GM10266 (cell line): ENCODE data around the gene ZNF326.

Experiments used
- DNase-seq: peaks from one replicate; pipeline ENCODE4 v3.0.0; 2012; ENCODE audit errors: extremely low spot score
- CTCF ChIP-seq: IDR thresholded peaks from 2 replicates; pipeline ENCODE4 v1.5.1; 2012; ENCODE audit warnings: mild to moderate bottlenecking, low read depth; ENCODE audit not compliant: control insufficient read depth, insufficient read depth; ENCODE audit errors: missing control alignments

ZNF326 gene

DNA sequence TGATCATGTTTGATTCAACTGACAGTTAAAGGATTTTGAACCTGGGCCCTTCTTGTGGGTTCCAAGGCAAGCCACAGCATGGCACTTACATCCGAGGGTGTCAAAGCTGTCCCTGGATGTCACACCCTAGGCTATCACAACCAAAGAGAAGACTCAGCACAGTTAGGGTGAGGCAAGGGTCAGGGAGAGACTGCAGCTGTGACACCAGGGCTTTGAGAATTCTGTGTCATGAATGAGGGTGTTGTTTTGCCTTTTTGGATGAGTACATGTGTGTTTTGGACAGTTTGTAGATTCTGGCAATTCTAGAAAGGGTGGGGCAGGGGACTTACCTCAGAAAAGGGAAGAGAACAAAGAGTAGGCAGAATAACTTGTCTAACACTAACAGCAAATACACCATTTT is 37.8 kb upstream of the ZNF326 start:
- no peak for DNase-seq
- no peak for TF ChIP-seq CTCF

- no peak for TF ChIP-seq CTCF
- DNase-seq: no peak
These were observed 35.9 kb upstream of the ZNF326 start for GRCh38 chr1:89958851-89959654.

DNA sequence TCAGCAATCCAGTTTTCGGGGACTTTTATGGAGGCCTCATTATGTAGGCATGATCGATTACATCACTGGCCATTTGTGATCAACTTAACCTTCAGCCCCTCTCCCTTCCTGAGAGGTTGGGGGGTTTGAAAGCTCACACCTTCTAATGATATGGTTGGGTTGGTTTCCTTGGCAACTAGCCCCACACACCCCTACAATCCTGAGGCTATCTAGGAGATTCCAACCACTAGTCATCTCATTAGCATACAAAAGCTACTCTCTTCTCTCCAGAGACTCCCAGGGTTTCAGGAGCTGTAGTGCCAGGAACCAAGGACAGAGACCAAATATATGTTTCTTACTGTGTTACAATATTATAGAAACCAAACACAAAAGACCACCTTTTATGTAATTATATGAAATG is 35.2 kb upstream of the ZNF326 start:
- no peak for DNase-seq
- TF ChIP-seq CTCF: no peak

DNA sequence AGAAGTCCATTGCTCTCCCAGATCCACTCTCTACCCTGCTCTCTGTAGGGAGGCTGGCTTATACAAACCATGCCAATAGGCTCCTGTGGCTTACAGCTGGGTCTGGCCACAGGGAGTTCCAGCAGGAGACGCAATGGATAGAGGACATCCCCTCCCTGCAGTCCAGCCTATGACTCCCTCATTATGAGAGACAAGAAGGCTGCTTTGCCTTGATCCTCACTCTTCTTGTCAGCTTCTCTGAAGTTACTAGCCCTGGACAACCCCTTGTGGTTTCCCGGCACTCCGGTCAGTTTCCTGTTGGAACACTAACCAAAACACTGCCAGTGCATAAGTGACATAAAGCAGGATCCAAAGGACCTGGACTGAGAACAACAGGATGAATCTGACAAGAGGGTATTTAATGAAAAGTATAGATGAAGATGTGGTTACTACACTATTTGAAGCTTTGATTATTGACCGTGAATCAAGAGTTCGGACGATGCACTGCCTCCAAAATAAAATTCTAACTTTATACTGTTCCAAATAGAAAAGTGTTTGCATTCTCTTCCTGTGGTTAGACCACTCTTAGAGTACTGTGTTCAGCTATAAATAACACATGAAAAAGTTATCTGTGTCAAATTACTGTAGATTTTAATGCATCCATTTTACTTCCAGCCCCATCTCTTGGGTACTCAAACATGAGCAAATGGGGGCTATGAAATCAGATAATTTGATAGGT is 32.7 kb upstream of the ZNF326 start:
- no peak for DNase-seq
- no peak for TF ChIP-seq CTCF

GRCh38 chr1:89962742-89963075 is 32.2 kb upstream of the ZNF326 start:
- DNase-seq: no peak
- no peak for TF ChIP-seq CTCF

DNA sequence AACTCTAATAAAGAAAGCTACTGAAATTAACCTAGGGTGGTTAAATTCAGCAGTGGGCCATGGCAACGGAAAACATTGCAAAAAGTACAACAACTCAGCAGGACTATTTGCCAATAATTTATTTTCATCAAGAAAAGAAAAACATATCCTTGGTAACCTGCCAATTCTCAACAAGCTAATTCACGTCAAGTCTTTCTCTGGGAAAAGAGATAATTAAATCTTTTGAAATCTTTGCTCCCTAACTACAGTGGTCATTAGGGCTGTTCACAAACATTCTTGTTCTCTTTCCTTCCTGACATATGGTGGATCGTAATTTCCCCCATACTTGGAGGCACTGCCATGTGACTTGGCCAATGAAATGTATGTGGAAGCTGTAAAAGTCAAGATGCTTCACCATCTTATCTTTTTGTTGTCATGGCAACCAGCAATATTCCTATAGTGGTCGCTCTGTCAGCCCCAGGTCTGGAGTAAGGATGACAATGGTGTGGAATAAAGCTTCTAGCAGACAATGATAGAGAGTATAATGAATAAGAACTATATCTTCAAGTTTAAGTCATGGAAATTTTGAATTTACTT is 29.6 kb upstream of the ZNF326 start:
- TF ChIP-seq CTCF: no peak
- DNase-seq: no peak

DNA sequence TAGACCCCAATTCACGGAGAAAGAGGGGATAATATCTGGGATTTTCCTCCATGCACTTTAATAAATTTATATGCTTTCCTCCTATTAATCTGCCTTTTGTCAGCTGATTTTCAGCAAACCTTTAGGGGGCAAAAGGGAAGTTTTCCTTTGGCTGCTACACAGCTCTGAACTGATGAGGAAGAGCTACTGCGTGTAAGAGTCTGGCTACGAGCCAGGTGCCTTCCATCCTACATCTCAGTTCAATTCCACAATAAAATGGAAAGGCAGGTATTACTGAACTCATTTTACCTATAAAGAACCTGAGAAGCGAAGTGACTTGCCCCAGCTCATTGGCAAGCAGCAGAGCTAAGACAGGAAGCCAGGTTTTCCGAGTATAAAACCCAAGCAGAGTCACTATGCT is 28.3 kb upstream of the ZNF326 start:
- no peak for DNase-seq
- no peak for TF ChIP-seq CTCF
